GM18870 (cell line): ENCODE measurements around the gene LRP6.
"Not testable (repeated sequence)": the region's sequence is repeated elsewhere in the genome, so short reads cannot be mapped to it uniquely, and the experiment has no call there.

Experiments used
- ATAC-seq: cut with Tn5 transposase; IDR thresholded peaks from one replicate; pipeline ENCODE4 v1.9.1; 2021; ENCODE audit warnings: moderate library complexity; ENCODE audit not compliant: unreplicated experiment

The LRP6 gene

DNA sequence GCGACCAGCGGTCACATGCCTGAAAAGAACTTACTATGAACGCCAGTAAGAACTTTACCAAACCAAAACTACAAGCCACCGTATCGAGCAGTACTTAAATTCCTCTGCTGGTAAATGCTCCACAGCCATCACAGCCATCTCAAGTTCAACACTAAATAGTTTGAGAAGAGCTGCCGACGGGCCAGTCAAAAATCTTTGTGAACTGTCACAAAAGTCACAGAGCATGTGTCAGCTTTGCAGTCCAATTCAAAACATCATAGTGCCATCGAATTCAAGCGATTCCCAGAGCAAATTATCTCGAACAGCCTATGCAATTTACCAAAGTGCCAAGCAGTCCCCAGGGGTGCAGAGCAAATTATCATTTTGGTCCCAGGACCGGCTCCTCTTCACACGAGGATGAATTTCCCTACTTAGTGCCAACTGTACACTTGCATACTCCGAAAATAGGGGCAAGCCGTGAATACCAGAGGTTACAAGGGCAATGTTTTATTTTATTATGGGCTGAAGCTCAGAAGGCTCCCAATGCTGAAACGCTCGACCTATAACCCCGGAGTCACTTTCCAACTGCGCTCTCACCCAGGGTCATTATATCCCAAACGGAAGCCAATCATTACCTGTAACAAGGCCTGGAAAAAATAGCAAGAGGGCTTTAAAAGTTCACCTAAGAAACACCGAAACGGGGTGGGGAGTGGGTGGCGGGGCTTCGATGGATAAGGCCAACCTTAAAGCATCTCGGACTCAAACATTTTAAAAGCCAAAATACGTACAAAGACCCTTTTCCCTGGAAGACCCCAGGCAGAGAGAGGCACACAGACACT is 1.1 kb downstream of the LRP6 start:
- no peak for ATAC-seq

DNA sequence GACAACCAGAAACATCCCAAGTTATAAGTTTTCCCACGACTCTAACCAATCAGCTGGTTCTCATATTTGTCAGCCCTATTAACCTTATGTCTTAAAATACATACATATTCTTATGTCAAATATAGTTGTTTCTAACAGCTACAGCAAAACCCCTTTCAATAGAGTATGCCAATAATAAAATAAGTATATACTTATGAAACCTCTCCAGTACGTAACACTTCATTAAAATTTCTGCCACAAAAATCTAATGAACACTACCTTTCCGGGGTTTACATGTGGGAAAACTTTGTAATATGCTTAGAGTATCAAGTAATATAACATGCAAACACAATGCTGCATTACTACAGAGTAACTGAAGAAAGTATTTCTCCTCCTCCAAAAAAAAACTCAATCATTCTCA is 1.8 kb downstream of the LRP6 start:
- ATAC-seq: no peak

DNA sequence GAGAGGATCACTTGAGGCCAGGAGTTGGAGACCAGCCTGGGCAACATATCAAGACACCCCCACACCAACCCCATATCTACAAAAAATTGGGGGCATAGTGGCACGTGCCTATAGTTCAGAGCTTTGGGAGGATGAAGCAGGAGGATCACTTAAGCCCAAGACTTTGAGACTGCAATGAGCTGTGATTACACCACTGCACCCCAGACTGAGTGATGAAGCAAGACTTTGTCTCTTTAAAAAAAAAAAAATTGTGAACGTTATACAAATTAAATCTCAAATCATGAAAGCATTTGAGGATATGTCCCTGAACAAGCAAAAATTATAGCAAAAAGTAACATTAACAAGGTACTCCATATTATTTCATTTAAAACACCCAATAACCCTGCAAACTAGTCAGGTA is 2.9 kb downstream of the LRP6 start:
- ATAC-seq: no peak

DNA sequence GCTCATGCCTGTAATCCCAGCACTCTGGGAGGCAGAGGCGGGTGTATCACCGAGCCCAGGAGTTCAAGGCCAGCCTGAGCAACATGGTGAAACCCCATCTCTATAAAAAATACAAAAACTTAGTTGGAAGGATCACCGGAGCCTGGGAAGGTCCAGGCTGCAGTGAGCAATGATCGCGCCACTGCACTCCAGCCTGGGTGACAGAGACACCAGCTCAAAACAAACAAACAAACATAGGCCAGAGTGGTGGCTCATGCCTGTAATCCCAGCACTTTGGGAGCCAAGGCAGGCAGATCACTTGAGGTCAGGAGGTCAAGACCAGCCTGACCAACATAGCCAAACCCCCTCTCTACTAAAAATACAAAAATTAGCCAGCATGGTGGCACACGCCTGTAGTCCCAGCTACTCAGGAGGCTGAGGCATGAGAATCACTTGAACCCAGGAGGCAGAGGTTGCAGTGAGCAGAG is 10.5 kb downstream of the LRP6 start:
- ATAC-seq: not testable (repeated sequence)

DNA sequence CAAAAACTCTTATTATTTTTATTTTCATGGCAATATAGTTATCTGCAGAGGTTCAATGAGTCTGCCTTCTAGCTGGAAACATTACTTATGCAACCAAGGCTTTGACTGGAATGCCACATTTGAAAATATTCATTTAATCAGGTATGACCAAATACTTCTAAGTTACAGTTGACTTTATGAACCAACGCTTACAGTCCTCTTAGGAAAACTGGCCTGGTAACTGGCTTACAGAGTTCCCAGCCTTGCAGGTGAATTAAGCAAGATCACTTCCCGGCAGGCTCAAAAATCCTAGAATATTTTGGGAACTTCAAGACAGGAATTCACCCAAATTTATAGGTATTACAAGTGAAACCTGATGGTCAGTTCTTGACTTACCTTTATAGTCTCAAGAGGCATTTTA is 12.3 kb downstream of the LRP6 start:
- no peak for ATAC-seq

DNA sequence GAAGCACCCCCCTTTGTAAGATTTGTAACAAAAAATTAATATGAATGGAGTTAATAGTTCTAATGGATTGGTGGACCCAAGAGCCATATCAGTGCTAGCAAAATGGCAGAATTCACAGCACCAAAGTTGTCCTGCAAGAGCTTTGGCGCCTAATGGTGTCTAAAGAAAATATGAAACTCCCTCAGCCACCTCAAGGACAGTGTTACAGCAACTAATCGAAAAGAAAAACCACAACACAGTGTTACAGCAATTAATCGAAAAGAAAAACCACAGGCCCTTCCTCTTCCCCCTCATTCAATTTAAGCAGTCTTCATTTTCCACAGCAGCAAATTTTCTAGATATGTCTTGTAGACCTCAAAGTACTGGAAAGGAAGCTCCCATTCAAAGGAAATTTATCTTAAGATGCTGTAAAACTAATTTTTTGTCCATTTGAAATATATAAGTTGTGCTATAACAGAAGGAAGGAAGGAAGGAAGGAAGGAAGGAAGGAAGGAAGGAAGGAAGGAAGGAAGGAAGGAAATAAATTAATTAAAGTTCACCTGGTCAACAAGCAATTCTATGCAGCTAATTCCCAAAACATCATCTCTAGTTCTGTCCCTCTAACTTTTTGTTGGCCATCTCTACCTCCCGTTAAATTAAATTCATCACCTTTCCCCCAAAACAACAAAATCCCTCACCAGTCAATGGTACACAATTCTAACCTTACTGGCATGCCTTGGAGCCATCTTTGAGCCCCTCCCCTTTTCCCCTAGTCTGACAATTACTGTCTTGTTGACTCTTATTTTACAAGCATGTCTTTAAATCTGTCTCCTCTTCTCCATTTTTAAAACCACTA is 17.4 kb downstream of the LRP6 start:
- ATAC-seq: no peak

DNA sequence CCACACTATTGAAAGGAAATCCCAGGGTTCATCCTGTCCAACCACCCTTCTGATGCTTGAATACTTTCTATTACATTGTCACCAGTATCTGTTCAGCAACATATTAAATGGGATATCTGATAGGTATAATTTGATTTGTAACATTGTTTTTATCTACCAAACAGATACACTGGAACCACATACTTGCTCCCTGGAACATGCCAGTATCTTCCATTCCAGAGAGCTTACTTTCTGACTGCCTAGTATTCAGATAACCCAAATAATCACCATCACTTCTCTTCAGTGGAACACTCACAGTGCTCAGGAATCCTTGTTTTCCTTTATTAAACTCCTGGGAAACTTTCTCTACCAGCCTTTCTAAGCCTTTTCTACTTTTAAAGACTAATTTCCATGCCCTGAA is 19.3 kb downstream of the LRP6 start:
- no peak for ATAC-seq

DNA sequence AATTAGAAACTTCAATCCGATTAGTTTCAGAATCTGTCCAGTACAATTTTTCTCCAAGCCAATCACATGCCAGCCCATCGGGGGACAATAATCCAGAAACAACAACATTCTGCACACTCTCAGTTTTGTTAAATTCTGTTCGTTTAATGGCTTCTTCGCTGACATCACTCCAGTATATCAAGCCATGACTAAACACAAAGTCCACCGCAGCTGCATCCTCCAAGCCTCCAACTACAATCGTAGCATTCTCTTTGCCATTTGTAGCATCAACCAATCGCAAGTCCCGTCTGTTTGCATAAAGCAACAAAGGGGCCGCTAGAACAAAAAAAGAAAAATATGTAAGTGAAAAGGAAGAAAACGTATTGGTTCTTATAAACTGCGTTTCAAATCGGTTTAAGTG is 22.5 kb downstream of the LRP6 start:
- ATAC-seq: no peak

DNA sequence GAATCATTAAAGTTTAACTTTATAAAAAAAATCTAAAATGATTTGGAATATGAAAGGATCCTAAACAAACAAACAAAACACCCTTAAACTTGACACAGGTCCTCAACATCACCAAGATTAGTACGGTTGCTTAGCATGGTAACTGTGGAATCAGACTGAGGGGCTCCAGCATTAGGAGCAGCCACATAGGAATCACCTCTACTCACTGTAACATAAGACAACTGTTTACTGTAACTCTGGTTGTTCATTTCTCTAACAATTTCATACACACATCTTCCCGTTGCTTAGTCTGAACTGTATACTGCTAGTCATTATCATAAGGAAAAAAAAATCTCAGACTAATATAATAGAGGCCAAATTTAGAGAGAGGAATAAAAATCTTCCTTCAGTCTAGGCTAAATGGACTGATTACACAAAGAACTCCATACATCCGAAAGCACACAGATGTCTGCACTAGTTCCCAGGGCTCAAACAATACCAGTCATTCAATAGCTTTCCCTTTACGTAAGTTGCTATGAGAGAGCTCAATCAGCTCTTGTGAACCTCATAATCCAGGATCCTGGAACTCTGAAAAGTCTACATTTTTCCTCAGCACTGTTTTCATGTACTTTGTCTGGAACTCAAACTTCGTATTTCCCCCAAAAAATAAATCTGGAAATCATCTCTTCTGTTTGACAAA is 26.0 kb downstream of the LRP6 start:
- no peak for ATAC-seq

DNA sequence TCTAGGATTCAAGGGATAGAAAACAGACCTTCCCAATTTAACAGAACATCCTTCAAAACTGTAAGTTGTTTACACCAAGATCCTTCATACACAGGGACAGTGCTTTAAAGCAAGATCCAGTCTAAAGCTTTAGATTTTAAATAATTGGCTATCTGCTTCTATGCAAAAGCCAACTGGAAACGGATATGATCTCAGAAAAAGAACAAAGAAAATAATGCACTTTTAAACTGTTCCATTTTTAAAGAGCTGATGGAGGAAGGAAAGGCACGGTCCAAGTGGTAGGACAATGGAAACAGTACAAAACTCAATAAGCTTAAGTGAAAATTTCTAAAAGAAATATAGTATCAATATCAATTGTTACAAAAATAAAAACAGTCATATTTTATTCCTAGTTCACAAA is 27.7 kb downstream of the LRP6 start:
- ATAC-seq: no peak

DNA sequence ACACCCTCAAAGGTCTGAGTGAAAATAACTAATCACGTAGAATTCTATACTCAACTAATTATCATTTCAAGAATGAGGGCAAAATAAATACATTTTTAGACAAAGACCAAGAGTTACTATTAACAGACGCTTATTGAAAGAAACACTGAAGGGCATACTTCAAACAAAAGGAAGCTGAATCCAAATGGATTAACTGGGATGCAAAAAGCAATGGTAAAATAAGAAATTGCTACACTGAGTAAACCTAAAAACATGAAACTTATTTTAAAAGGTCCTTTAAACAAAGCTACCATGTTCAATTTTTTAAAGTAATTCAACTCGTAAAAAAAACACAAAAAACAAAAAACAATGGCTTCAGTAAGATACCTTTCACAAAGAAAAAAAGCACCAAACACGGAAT is 28.2 kb downstream of the LRP6 start:
- ATAC-seq: no peak

DNA sequence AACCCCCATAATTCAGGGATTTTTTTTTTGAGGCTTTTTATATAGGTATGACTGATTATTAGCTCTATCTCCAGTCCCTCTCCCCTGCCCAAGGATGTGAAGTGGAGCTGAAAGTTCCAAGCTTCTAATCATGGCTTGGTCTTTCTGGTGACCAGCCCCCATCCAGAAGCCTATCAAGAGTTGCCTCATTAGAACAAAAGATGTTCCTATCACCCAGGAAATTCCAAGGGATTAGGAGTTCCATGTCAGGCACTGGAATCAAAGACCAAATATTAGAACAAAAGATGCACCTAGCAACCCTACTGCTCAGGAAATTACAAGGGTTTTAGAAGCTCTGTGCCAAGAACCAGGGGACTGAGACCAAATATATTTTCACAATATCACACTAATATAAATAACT is 29.9 kb downstream of the LRP6 start:
- ATAC-seq: no peak

DNA sequence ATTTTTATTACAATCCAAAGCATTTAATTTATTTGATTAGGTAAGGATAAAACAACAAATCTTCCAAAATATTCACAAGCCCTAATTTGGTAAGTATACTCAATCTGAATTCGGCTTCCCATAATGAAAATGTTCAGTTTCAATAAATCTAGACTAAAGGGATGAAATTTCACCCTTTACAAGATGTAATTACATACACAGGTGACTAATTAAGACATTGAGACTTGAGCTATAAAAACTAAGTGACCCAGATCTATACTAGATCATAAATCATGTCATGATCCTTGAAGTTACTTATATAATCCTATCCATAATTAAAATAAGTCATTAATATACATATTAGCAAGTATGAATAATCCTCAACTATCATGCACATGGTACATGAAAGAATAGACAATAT is 36.6 kb downstream of the LRP6 start:
- ATAC-seq: no peak

DNA sequence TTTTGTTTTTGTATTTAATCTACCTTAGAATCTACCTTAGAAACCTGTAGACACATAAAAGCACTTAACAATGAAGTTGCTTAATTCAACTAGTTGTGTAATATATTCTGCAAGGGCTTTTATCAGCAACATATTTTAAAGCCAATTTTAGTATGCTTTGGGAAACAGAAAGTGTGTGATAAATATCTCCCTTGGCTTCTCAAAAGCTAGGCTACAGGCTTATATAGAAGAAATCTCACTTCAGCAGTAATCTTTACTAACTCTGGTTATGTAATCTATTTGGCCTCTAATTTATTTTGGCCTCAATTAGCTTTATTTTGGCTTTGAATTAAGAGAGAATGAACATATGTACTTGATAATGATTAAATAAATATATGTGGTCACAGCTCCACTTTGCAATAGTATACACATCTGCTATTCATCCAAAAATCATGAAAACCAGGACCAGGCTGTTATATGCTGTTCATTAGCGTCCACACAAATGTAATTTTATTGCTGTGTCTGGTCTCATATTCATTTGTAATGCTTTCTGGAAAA is 37.2 kb downstream of the LRP6 start:
- ATAC-seq: no peak

DNA sequence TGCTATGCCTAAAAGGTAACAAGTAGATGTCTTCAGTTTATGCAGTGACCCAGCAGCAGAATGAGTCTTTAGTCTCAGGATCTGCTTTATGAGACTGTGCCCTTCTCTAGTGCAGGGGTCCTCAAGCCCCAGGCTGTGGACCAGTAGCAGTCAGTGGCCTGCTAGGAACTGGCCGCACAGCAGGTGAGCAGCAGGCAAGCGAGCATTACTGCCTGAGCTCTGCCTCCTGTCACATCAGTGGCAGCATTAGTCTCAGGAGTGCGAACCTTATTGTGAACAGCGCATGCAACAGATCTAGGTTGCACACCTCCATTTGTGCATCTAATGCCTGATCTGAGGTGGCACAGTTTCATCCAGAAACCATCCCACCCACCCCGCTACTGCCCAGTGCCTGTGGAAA is 38.4 kb downstream of the LRP6 start:
- ATAC-seq: no peak

DNA sequence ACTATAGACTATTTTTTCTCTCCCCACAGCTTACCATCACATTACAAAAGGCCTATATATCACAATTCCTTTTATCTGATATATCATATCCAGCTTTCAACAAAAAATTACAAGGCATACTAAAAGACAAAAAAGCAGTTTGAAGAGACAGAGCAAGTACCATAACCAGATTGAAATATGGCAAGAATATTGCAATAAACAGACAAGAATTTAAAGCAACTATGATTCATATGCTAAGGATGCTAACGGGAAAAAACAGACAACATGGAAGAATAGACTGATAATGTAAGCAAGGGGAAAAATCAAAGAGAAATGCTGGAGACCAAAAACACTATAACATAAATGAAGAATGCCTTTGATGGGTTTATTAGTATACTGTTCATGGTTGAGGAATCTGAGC is 40.7 kb downstream of the LRP6 start:
- ATAC-seq: no peak

DNA sequence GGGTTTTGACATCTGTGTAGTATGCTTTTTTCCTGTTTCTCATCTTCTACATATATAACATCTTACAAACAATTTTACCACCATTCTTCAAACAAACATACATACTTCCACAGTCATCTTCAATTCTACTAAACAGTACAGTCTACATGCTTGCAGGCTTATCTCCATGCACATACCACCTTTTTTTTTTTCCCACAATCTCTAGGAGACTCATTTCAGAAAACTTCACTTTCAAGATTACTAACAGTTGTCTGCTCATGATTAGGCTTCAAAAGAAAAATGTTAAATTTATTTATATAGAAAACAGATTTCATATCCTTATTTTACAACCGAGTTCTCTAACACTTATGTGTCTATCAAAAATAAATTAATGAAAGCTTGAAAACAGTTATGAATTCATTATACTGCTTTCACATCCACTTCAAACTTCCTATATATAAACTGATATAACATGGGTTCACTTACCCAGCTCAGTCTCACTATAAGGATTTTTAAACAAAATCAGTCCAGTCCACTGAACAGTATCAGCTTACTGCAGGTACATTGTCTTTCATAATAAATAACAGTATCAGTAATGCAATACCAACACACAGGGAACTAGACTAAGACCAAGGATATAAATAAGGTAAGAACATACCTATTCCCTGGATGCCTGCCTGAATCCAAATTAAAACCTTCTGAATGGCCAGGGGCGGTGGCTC is 42.5 kb downstream of the LRP6 start:
- no peak for ATAC-seq

DNA sequence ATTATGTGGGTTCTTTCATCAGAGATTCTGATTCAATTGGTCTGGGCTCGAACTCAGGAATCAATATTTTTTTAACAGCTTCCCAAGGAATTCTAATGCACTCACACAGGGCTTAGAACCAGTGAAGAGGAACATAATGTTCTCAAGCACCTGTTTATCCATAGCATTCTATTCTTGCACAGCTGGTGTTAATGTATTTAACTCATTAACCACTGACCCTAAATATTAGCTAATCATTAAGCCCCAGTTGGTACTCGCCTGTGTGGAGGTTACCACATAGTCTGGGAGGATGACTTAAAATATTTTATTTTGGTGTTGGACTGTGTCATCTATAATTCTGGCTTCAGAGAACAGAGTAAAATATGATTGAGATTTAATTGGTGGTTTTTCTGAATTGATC is 45.3 kb downstream of the LRP6 start:
- ATAC-seq: no peak

DNA sequence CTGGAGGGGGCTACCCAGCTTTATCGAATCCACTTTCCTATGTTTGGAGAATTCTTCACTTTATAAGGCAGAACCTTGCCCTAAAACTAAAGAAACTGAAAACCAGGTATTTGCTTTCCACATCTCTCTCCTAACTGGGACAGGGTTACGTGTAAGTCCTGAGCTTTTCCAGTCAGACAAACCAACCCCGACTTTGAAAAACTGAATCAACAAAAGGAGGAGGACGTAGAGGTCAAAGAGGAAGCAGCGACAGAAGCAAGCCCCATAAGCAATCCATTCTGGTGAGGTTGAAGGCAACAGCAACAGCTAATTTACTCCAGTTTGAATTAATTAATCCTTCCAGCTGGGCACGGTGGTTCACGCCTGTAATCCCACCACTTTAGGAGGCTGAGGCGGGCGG is 47.2 kb downstream of the LRP6 start:
- ATAC-seq: no peak

DNA sequence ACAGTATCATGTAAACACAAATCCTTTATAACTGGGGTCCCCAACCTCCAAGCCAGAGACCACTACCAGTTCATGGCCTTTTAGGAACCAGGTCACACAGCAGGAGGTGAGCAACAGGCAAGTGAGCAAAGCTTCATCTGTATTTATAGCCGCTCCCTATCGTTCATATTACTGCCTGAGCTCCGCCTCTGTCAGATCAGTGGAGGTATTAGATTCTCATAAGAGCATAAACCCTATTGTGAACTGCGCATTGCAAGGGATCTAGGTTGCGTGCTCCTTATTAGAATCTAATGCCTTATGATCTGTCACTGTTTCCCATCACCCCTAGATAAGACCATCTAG is 49.9 kb downstream of the LRP6 start:
- ATAC-seq: no peak
